Kidney glomerular epithelial cell (primary cell): ENCODE data around the gene TFAP2C.

Source experiments
- DNase-seq: peaks from one replicate; lab custom pipeline; 2025; lab: John Stamatoyannopoulos, UW

TFAP2C gene

DNA sequence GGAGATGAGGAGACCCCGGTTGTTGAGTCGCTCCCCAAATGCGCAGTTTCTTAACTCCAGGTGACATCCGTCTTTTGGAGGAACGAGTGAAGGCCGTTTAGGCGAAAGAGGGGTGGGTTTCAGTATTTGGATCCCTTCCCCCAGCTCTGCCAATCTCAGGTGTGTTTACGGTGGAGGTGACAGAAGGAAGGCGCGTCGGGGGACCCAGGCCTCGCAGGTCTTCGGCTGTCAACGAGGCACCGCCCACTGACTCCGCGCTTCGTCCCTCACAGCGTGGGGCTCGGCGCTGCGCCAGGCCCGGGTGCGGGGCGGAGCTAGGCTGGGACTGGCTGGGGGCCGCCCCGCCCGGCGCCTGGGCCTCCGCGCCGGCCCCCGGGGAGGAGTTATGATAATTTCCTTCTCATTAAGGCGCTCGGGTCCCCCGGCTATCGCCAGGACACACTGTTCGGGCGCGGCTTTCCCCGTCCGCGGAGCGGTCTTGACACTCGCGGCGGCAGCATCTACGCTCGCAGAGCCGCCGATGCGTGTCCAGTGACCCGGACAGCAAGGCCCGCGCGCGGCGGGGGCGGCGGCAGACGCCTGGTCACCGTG is at the start of gene TFAP2C:
Gene TFAP2C (plus strand): TSS at position 434 of the 591 bp plus-strand sequence. CDS start 239 bp downstream, outside the sequence.
- peak; percentile 32 for DNase-seq

- DNase-seq: no peak
Measured at GRCh38 chr20:56580226-56580625, 48.9 kb upstream of the TFAP2C start.

DNA sequence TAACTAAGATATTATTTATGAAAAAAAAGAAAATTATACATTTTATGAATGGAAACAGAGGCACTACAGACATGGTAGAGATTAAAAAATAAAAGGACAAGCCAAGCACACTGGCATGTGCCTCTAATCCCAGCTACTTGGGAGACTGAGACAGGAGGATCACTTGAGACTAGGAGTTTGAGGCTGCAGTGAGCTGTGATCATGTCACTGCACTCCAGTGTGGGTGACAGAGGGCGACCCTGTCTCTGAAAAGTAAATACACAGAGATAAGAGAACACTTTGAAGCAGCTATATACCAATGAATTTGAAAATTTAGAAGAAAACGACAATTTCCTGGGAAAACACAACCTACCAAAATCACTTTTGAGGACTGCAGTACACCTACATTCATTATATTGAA is 47.4 kb upstream of the TFAP2C start:
- DNase-seq: no peak

DNA sequence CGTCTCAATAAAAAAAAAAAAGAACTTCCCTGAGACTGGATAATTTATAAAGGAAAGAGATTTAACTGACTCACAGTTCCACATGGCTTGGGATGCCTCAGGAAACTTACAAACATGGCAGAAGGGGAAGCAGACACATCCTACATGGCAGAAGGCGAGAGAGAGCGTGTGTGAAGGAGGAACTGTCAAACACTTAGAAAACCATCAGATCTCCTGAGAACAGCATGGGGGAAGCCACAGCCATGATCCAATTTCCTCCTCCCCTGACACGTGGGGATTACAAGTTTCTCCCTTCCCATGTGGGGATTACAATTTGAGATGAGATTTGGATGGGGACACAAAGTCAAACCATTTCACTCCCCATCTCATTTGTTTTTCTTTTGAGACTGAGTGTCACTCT is 46.6 kb upstream of the TFAP2C start:
- no peak for DNase-seq

GRCh38 chr20:56584916-56585315 is 44.2 kb upstream of the TFAP2C start:
- DNase-seq: no peak

GRCh38 chr20:56587307-56588041 is 41.6 kb upstream of the TFAP2C start:
- DNase-seq: no peak

- no peak for DNase-seq
Measured at GRCh38 chr20:56588996-56589395, 40.1 kb upstream of the TFAP2C start.

- DNase-seq: no peak
Measured at GRCh38 chr20:56589633-56590032, 39.5 kb upstream of the TFAP2C start.

- DNase-seq: no peak
Measured at GRCh38 chr20:56590888-56591287, 38.2 kb upstream of the TFAP2C start.

DNA sequence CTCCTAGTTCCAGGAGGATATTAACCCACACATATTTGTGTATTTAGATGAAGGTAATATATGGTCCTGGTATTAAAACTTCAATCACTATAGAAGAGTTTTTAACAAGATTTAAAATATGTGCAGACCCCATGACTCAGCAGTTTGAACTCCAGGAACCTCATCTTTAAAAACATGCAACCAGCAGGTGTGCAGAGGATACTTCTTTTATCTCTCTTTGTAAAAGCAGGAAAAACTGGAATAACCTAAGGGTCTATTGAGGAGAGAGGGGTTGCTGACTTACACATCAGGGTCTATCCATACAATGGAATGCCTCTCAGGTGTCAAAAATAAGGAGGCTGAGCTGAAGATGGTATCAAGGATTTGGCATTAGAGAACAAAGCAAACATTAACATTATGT is 36.9 kb upstream of the TFAP2C start:
- DNase-seq: no peak

DNA sequence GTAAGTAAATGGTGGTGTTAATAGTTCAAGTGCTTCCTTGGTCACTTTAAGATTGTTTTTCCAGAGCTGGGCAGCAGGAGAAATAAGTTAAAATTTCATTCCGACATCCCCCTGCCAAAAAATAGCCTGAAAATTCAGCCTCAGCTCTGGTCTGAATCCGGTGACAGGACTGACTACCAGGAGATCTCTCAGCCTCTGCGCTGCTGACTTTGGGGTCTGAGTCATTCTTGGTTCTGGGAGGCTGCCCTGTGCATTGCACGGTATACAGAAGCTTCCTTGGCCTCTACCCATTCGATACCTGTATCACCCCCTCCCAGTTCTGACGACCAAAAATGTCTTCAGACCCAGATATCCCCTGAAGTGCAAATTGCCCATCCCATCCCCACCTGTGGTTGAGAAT is 36.3 kb upstream of the TFAP2C start:
- DNase-seq: no peak

- no peak for DNase-seq
Measured at GRCh38 chr20:56595746-56596475, 33.2 kb upstream of the TFAP2C start.

GRCh38 chr20:56601166-56601565 is 27.9 kb upstream of the TFAP2C start:
- DNase-seq: no peak

- no peak for DNase-seq
Measured at GRCh38 chr20:56604673-56605072, 24.4 kb upstream of the TFAP2C start.

DNA sequence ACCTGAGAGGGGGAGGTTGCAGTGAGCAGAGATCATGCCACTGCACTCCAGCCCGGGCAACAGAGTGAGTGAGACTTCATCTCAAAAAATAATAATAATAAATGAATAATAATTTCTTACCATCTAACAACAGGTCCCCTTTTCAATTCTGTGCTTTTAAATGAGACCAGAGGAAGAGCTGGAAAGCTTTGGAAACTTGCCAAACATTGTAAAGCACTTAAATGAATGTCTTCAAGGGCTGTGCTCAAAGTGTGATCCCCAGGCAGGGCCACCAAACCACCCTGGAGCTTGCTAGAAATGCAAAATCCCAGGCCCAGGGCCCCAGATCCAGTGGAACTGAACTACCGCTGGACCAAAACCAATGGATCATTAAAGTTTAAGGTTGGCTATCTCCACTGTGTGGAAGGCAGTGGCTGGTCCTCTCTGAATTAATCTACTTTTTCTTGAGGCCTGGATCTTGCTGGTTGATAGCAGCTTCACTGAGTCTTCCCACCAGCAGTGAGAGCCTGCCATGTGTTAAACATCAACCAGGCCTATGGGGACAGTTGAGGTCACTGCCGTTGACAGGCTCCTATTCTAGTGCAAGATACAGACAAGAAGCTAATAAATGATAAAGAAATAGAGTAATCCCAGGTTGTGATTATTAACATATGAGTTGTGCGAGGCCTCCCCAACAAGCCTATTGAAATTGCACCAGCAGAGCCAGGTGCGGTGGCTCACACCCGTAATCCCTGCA is 23.7 kb upstream of the TFAP2C start:
- DNase-seq: no peak

DNA sequence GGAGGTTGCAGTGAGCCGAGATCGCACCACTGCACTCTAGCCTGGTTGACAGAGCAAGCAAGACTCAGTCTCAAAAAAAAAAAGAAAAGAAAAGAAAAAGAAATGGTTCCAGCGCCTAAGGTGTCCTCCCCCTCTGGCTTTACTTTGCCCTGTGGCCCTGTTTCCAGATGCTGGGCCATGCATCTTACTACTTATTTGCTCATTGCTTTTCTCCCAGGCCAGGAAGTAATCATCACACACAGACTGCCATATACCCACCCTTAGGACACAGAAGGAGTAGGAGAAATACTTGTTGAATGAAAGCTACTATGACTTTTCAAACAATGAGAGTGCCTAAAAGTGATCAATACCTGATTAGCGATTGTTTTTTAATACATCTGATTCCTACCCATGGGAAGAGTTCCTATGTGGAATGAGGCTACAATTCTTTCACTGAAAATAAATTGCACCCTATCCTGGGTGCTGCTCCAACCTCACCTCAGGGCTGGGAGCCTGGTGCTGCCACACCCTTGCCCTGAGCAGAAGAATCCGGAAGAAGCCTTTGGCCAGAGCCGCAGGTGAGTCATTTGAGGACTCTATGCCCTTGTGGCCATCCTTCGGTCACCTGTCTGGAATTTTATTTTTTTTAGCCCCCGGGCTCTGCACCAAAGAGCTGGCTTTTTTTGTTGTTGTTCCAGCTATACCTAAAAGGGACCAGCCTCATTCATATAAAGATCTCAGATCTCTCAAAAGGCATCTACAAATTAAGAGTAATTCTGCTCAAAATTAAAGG is 22.7 kb upstream of the TFAP2C start:
- no peak for DNase-seq

DNA sequence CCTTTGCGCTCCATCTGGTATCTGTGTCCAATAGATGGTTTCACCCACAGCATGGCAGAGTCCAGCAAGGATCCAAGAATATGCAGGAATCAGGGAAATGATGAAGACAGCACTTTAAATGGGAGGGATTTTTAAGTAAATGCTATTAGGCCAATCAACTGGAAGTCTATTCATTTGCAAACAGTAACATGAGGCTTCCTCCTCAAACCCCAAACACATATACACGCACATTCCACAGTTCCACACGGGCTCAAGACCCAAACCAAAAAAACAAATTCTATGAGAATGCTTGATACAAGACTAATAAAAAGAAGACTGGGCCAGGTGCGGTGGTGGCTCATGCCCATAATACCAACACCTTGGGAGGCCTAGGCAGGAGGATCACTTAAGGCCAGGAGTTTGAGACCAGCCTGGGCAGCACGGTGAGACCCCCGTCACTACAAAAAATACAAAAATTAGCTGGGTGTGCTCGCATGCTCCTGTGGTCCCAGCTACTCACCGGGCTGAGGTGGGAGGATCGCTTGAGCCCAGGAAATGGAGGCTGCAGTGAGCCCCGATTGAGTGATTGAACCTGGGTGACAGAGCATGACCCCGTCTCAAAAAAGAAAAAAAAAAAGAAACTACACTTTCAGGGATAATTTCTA is 21.9 kb upstream of the TFAP2C start:
- DNase-seq: no peak

GRCh38 chr20:56608376-56608775 is 20.7 kb upstream of the TFAP2C start:
- no peak for DNase-seq

DNA sequence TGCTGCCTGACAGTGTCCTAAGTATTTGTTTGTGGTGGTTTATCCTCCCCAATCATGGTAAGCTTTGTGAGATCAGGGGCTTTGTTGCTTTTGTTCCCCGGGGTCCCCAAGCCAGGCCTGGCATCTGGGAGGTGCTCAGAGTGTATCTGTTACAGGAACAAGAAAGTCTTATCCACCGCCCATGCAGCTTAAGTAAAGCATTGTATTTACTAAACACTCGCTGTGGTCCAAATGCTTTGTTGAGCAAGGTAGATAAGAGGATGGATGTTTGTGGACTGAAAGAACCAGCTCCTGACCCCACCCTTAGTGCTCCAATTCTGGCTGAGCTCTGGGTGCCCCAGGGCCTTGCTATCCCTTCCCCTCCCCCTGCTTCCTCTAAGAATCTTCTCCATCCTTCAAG is 19.8 kb upstream of the TFAP2C start:
- DNase-seq: no peak

DNA sequence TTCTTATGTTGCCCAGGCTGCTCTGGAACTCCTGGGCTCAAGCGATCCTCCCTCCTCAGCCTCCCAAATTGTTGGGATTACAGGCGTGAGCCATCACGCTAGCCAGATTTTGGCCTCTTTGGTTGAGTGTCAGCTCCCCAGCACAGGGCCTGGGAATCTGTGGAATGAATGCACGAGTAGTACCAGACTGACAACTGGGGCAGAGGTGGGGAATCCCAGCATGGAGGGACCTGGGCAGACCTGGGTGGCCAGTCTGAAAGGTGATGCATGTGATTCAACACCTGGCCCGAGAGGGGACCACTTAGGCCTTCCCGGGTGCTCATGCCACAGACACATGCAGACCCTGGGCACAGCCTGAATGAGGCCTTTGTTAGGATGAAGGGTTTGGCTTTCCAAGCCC is 19.0 kb upstream of the TFAP2C start:
- no peak for DNase-seq

DNA sequence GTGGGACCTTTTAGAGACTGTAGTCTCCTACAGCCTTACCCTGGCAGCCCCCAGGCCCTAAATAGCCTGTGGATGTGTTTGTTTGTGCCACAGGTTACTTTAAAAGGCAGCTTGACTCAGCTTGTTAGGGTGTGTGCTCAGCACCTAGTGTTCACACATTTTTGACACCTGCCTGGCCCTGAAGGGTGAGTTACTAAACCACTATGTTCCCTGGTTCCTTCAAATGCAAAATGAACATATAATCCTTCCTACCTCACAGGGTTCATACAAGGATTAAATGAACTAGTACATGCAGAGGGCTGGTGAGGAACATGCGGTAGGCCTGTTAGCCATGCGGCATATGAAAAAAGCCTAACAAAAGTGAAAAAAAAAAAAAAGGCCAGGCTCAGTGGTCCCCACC is 14.9 kb upstream of the TFAP2C start:
- DNase-seq: no peak
